Right kidney (tissue), 1 donor: ENCODE data around the gene FAXDC2.

ENCODE experiments used
- DNase-seq: peaks from one replicate; pipeline ENCODE4 v3.0.0-alpha.2; 2016

The FAXDC2 gene

DNA sequence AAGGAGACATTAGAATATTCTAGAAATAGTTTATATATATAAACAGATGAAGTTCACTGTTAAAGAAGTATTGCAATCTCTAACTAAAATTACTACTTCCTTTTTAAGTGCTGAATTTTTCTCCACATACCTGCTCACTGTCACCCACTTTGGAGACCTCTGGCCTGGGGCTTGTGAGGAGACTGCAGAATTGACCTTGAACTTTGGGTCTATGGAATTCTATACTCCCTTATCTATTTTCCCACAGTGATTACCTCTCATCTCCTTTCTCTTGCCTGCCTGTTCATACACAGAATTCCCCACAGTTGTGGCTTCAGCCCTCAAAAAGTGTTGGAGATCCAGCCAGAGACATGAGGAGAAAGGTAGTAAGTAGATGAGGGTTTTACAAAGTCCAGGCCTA, 49.8 kb downstream of the FAXDC2 start:
- no peak for DNase-seq

DNA sequence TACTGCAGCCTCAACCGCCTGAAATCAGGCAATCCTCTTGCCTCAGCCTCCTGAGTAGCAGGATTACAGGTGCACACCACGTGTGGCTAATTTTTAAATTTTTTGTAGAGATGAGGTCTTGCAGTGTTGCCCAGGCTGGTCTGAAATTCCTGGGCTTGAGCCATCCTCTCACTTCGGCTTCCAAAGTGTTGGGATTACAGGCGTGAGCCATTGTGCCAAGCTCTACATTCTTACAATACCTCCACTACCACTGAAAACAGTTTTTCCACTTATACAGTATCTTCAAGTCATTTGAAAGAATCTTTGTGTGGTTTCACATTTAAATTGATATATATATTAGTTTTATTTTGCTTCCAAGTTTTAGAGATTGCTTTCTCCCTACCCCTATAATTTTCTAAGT, 52.6 kb downstream of the FAXDC2 start:
- DNase-seq = no peak

DNA sequence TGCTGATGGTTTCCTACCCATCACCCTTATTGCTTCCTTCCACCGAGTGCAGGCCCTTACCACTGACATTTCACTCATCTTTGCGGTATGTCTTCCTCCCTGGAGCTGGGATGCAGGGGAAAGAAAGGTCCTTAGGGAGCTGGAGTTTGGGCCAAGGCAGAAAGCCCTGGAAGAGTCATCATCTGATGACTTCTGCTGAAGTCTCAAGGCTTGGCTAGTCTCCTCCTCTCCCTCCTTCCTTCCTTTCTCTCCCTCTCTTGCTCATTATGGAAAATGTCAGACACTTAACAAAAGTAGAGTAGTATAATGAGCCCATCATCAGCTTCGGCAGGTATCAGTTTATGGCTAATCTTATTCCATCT, 55.2 kb downstream of the FAXDC2 start:
- DNase-seq = no peak

DNA sequence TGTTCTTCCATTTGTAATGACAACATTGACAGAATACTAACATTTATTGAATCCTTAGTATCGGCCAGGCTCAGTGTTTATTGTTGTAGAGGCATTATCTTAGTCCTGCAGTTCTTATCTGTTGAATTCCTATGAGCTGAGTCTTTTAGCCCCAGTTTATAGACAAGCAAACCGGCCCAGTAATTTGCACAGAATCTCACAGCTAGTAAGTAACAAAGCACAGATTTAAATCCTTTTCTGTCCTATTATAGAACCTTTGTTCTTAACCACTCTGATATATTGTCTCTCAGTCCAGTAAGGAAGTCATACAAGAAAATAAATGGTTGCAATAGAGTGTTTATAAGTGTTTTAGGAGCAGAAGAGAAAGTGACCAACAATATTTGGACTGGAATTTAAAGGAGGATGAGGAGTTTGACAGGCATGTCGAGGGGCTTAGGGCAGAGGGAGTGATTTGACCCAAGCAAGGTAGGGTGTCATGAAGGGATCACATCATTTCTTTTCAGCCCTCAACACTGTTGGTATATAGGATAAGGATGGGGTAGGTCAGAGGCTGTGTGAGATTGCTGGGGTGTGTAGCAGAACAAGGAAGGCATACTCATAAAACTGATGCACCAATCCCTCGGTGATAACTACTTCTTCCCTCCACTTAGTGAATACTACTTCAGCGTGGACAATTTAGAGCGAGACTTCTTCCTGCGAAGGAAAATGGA, 55.7 kb downstream of the FAXDC2 start:
- DNase-seq = no peak

DNA sequence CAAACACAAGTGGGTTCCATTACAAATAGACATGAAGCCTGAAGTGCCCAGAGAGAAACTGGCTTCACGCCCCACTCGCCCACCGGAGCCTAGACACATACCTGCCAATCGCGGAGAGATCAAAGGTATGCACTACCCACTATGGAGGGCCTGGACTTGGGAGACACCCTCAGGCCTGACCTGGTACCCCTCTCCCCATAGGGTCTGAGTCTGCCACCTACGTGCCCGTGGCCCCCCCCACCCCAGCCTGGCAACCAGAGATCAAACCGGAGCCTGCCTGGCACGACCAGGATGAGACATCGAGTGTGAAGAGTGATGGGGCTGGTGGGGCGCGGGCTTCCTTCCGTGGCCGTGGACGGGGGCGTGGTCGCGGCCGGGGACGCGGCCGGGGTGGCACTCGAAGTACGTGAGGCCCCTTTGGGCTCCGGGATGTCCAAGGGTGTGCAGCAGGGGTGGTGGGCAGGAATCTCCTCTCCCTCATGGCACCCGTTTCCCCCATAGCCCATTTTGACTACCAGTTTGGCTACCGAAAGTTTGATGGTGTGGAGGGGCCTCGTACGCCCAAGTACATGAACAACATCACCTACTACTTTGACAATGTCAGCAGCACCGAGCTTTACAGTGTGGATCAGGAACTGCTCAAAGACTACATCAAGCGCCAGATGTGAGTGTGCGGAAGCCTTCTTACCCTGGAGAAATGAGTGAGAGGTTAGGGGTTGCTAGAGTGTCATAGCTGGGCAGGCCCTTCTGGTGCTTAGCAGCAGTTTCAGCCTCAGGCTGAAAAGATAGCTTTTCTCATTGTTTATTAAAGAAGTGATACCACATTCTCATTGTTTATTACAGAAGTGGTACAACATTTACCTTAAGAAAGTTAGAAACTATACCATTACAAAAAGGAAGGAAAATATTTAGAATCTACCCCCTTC, 56.5 kb downstream of the FAXDC2 start:
- no peak for DNase-seq

DNA sequence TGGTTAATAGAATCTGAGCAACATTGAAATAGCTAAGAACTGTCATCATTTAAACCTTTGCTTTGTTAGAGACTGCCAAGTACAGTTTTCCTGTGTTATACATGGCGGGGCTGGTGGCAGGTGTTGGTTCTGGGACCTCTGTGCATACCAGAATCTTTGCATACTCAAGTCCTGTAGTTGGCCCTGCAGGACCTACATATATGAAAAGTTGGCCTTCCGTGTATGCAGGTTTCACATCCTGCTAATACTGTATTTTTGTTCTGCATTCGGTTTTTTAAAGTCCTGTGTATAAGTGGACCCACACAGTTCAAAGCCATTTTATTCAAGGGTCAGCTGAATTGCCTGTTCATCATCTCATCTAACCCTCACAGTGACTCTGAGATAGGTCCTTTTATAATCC, 58.9 kb downstream of the FAXDC2 start:
- DNase-seq = no peak

DNA sequence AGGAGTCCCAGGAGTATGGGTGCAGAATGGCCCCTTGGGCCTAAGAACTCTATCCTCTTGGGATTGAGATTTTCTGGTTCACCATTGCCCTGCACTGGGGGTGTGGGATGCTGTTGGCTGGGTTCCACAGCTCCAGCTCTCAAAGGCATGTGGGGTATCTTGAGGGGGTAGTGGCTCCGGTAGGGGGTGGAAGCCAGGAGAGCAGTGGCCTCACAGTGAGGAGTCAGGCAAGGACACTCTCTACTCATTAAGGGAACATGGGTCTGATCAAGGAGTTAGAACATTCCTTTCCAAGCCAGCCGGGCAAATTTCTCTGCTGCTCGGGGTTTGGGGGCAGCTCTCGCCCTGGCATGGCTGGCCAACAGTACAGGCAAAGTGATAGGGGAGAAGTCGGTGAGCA, 62.2 kb downstream of the FAXDC2 start:
- DNase-seq = no peak

DNA sequence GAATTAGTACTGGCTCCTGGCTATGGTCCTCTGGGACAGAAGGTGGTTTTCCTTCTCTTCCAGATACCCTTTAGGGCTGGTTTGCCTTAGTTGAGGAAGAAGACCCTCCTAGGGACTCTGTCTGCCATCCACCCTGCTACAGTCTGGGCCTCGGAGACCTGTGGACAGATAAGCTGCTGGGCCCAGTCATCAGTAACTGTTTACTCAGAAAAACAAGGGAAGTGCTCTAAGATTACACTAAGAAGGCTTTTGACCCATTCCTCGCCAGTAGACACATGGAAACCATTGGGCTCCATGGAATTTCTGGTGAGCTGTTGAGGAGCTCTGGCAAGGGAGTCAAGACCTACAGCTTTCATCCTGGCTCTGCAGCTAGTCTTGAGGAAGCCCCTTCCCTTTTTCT, 64.0 kb downstream of the FAXDC2 start:
- DNase-seq = no peak

DNA sequence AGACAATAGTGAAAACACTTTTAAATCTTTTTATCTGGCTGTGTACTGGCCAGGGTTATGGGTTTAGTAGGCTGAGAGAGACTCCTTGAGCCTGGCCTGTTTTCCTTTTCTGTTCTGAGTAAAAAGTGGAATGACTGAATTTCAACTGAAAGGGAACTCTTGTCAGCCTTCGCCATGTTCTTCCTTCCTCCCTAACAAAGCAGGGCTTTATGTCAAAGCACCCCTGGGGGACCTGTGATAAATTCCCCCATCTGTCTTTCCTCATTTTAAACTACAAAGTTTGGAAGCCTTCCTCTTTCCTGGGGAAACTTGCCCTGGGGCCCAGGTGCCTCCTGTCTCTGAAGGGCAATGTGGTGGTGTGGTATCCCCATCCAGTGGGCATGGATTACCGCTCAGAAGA, 65.5 kb downstream of the FAXDC2 start:
- no peak for DNase-seq

DNA sequence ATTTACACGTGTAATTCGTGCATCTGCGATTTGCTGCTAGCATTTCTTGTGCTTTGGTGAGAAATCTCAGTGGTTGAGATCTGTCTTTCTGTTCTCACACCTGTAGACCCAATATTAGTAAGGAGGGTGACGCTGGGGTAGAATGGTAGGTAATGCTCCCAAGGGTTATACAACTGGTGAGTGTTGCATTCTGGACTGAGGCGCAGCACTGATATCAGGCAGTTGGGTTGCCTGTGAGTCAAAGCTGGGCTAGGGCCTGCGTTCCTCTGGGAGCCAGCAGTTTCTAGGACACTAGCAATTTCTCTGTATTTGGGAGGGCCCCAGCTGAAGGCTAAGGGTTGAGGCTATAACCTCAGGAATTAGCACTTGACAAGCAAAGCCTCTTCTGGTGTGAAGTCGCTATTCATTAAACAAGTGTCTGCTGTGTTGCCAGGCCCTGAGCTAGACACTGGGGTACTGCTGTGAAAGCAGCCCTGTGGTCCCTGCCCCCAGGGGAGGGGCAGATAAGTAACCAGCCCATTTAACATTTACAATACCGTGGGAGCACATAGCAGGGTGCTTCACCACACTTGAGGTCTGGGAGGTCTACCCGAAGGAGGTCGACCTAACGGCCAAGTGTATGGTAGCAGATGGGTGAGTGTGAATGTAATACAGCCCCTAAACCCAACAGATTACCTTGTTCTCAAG, 66.5 kb downstream of the FAXDC2 start:
- no peak for DNase-seq

DNA sequence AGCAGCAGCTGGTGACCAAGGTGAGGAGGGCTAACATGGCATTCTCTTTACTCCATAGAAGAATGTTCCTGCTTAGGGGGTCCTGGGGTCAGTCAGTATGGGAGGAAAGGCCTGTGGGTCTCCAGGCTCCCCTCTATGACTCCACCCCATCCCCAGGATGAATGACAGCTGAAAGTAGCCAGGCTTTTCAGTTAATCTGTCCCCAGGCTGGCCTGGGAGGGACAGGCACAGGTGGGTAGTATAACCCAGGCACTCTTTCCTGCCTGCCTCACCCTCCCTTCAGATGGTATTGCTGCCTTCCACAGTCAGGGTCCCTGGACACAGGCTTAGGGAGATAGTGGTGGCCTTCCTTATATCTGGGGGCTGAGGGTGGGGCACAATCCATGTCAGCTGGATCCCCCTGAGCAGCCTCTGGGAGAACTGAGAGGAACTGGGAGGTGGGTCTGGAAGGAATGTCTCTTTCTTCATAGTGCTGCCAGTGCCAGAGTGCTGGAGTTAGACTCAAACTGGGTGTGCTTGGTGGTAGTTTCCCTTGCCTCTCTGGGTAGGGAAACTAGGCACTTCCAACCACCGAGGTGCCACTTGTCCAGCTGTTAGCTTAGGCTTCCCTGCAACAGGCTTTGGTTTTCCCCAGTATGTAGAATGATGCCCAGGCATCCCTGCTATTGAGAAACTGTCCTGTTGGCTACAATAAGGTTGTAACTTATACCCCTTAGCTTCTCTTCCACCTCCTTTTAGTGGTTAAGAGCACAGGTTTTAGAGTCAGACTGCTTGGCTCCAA, 67.4 kb downstream of the FAXDC2 start:
- no peak for DNase-seq

DNA sequence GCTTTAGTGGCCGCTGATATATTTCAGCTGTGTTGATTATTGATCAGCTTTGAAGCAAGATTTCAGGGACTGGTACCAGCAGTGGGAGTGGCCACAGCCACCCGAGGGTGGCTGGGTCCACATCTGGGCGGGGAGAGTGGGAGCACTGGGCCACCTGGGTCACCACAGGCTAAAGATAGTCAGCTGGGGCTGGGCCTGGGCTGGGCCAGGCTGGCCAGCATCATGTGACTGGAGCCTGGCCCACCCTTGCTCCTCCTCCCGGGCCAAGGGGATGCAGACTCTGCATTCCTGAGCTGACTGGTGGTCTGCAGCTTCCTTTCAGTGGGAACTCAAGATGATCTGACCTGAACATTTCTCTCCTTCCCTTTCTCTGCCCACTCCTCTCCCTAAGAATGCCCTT, 68.1 kb downstream of the FAXDC2 start:
- DNase-seq = no peak

DNA sequence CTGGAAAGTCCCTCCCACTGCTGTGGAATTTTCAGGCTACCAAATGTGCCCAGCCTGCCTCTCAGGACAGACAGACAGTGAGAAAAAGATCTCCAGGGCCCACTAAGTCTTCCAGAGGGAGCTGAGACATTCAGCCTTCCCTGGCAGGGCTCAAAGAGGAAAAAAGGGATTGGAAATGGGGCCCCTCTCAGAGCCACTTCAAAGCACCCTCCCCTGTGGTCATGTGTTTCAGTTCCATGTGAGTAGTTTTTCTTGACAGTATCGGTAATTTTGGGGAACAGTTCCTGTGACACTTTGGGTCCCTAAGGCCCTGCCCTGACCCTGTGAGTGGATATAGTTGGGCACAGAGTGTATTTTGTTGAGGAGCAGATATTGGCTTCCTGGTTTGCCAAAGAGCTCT, 70.3 kb downstream of the FAXDC2 start:
- no peak for DNase-seq

DNA sequence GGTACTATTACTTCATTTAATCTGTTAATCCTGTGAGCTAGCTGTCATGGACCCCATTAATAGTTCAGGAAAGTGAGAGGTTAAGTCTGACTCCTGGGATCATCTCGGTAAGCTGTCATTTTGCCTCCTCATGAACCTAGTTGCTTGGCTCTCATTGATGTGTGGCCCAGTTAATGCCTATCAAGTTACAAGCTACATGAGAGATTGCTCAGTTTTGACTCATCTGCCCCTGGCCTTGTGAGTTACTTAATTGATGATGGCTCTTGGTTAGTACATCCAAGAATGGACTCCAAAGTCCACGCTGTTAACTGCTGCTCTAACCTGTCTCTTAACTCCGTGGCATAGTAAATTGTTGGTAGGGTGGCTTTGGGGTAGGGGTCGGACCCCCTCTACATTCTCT, 71.3 kb downstream of the FAXDC2 start:
- no peak for DNase-seq

DNA sequence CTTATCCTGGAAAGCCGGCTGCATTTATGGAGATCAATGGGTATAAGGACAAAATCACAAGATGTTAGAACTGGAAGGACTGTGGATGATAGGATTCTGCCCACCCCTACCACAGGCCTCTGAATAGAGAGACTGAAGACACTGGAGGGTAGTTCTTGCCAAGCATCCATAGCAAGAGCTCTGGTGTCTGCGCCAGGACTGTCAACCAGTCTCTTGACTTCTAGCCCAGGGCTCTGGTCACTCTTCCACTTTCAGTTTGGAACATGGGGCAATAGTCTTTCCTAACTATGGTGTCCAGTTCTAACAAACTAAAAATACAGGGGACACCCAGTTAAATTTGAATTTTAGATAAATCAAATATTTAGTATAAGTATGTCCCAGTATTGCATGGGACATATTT, 71.9 kb downstream of the FAXDC2 start:
- DNase-seq = no peak

DNA sequence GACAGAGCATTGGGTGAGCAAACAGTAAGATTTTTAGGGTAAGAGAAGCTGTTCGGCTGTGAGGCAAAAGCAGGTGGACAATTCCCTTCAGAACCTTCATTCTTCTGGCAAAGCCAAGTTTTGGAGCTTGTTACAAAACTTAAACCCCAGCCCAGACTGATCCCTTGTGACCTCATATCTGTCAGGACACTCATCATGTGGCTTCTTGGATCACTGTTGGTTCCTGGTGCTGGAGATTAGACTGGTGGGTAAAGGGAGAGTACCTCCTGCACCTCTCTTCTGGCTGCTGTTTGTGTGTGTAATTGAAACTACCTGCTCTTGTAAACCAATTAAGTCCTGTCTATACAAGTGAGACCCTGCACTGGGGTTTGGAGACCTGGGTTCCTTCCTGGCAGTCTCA, 74.2 kb downstream of the FAXDC2 start:
- no peak for DNase-seq

DNA sequence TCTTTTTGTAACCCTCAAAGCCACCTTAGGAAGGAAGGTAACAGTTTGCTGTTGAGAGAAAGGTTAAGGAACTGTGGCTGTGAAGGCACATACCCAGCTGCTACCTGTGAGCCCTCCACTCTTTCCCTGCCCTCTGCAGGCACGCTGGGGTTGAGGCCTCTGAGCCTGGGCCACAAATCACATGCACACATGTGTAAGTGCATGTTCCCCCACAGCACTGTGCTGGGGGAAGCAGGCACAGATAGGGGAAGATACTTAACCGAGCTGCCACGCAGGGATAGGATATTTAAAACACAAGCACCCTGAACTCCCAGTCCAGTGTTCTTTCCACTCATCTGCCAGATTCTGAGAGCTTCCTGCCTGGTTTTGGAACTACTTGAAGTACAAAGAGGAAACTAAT, 77.1 kb downstream of the FAXDC2 start:
- DNase-seq = no peak

DNA sequence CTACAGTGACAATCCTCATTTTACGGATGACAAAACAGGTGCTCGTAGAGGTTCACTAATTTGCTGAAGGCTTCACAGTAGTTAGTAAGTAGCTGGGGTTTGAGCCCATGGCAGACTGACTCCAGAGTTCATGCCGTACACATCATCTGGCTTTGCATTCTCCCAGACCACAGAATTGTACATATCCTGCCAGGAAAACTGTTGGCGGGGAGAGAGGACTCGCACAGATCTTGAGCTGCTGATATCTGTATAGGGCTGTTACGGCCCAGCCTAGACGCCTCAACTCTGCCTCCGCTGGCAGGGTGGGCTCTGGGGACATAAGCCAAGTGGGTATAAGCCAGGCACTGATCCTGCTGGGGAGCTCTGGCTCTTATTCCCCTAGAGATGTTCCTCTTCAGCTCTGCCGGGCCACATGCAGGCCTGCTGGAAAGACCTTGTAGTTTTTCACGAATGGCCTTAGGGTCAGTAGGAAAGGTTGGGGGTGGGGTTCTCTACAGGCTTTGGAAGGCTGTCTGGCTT, 79.0 kb downstream of the FAXDC2 start:
- no peak for DNase-seq

DNA sequence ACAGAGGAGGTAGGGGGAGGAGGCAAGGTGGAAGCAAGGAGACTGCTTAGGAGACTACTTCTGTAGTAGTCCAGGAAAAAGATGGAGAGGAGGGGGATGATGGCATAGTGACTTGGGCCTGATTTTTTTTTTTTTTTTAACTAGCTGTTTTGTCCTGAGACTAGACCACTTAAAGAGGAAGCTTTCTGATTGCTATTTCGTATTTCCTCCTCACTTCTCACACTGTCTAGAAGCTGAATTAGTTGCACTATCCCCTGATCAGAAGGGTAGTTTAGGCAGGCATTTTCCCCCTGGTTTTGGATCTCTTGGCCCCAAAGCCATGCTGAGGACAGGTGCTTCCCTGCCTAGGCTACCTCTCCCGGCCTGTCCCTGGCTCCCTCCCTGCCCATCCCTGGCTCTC, 80.3 kb downstream of the FAXDC2 start:
- no peak for DNase-seq
